Caco-2 (cell line): Measurements from ENCODE around the gene ARMC2. TPM values are rescaled to one million over a fixed set of nuclear protein-coding genes. Genes with fewer than 3 reads are reported as not detected.

ENCODE experiments used
- BruUV-seq: library from RNA; stranded (reverse); fragments of 400-500 nt; replicated peaks from 2 replicates; lab custom pipeline; 2021; lab: Mats Ljungman, UMichigan
- CTCF ChIA-PET: fragments of 300-600 bp; sonication (Branson Sonifier 250); formaldehyde crosslinking; loops from one replicate; lab custom pipeline; 2022; ENCODE audit warnings: antibody characterized with exemption; lab: Charles Lee
- POLR2A ChIA-PET: fragments of 300-600 bp; sonication (Branson Sonifier 250); formaldehyde crosslinking; loops from one replicate; lab custom pipeline; 2022; ENCODE audit warnings: antibody characterized with exemption; lab: Charles Lee
- DNase-seq, 2 experiments: peaks; one replicate each; pipeline versions ENCODE4 v3.0.0 to v3.0.0-alpha.2; 2020 to 2022
- H3K27me3 ChIP-seq: replicated peaks from 2 replicates; pipeline ENCODE4 v1.6.0; 2011; ENCODE audit warnings: low read length; ENCODE audit not compliant: control insufficient read depth, insufficient read depth
- H3K36me3 ChIP-seq: 2 replicates; pipeline ENCODE4 v1.5.1; 2011; ENCODE audit warnings: low read length; ENCODE audit not compliant: control insufficient read depth, insufficient read depth
- H3K4me1 ChIP-seq: fragments of 250-450 bp; sonication (Bioruptor Pico); 2 replicates; pipeline ENCODE4 v1.5.1; 2020; ENCODE audit warnings: mild to moderate bottlenecking
- H3K4me3 ChIP-seq: 2 replicates; pipeline ENCODE4 v1.5.1; 2011; ENCODE audit warnings: low read depth, mild to moderate bottlenecking, control low read depth, low read length
- H3K9me3 ChIP-seq: fragments of 250-450 bp; sonication (Bioruptor Pico); 2 replicates; pipeline ENCODE4 v1.5.1; 2020; ENCODE audit warnings: mild to moderate bottlenecking, moderate library complexity
- H3K27ac Mint-ChIP-seq: one replicate; pipeline ENCODE4 v1.8.0; 2022; ENCODE audit warnings: mixed read lengths; ENCODE audit not compliant: unreplicated experiment
- H3K27me3 Mint-ChIP-seq: one replicate; pipeline ENCODE4 v1.8.0; 2022; ENCODE audit warnings: mixed read lengths; ENCODE audit not compliant: insufficient read depth, unreplicated experiment
- H3K36me3 Mint-ChIP-seq: one replicate; pipeline ENCODE4 v1.8.0; 2022; ENCODE audit warnings: mild to moderate bottlenecking, mixed read lengths; ENCODE audit not compliant: insufficient read depth, unreplicated experiment
- H3K4me1 Mint-ChIP-seq: one replicate; pipeline ENCODE4 v1.8.0; 2022; ENCODE audit warnings: low read depth, mixed read lengths; ENCODE audit not compliant: unreplicated experiment
- H3K4me3 Mint-ChIP-seq: one replicate; pipeline ENCODE4 v1.8.0; 2022; ENCODE audit warnings: mild to moderate bottlenecking, moderate library complexity, mixed read lengths; ENCODE audit not compliant: unreplicated experiment
- H3K9me3 Mint-ChIP-seq: one replicate; pipeline ENCODE4 v1.8.0; 2022; ENCODE audit warnings: mixed read lengths; ENCODE audit not compliant: unreplicated experiment
- CTCF ChIP-seq, 2 experiments: fragments of 200-600 bp in 1 of 2; IDR thresholded peaks; 1 replicate in 1 of 2; 2 replicates in 1 of 2; pipeline versions ENCODE4 v1.5.1 to v1.8.0; 2011 to 2022; ENCODE audit warnings: antibody characterized with exemption in 1 of 2, control low read depth in 1 of 2, inconsistent platforms in 1 of 2, low read depth in 1 of 2, low read length in 1 of 2, mild to moderate bottlenecking in 1 of 2, moderate library complexity in 1 of 2; ENCODE audit not compliant: insufficient read depth in 1 of 2, severe bottlenecking in 1 of 2, unreplicated experiment in 1 of 2
- intact Hi-C: fragments of 100-400 bp; cut with micrococcal nuclease; formaldehyde crosslinking; loops from one replicate; pipeline ENCODE4 v1.10.0; 2022; ENCODE audit not compliant: unreplicated experiment
- total RNA-seq: library from RNA; stranded (reverse); gene quantifications from 2 replicates; pipeline ENCODE4 v1.2.3, GENCODE V29; 2022

The ARMC2 gene
- total RNA-seq, 1 experiment from 2014 or later, result 7.8 TPM

GRCh38 chr6:108799791-108800190 is 48.4 kb upstream of the ARMC2 start:
- Mint-ChIP-seq H3K4me3 (no peak overlapping the region), H3K4me1 (peaks cover 20% of the 10 kb centered on the region), H3K9me3 (no peaks in the 10 kb centered on the region), H3K36me3 (no peaks in the 10 kb centered on the region), H3K27ac (no peak overlapping the region), H3K27me3 (no peaks in the 10 kb centered on the region)
- no TSS peak for BruUV-seq
- Histone ChIP-seq H3K36me3 (no peaks in the 10 kb centered on the region), H3K4me1 (peaks cover 32% of the 10 kb centered on the region), H3K27me3 (no peaks in the 10 kb centered on the region), H3K9me3 (no peaks in the 10 kb centered on the region), H3K4me3 (no peak overlapping the region)
- DNase-seq, result no peak
- ChIA-PET CTCF (interaction anchor here (0.9 kb wide), 1 partner anchor 38 kb away, joined by 3 read pairs; no protein-coding TSS in a partner anchor), POLR2A (no interaction called here)
- TF ChIP-seq CTCF (IDR thresholded peaks at IDR 0.05; ENCODE audit: insufficient read depth in 1 of 2, low read depth in 1 of 2, low read length in 1 of 2, severe bottlenecking in 1 of 2, unreplicated experiment in 1 of 2), result no peak
- intact Hi-C loops, result loop anchor here (5.0 kb wide), 1 partner anchor 38 kb away; no protein-coding TSS in a partner anchor

- intact Hi-C loops, result no loop called here
- ChIA-PET POLR2A (no interaction called here), CTCF (interaction anchor here (0.9 kb wide), 1 partner anchor 38 kb away, joined by 3 read pairs; no protein-coding TSS in a partner anchor)
- H3K9me3 ChIP-seq, result no peaks in the 10 kb centered on the region
- no peaks in the 10 kb centered on the region for H3K36me3 Mint-ChIP-seq
- DNase-seq, result no peak
- no peaks in the 10 kb centered on the region for H3K9me3 Mint-ChIP-seq
- H3K4me1 Mint-ChIP-seq, result peaks cover 14% of the 10 kb centered on the region
- H3K27ac Mint-ChIP-seq, result no peak overlapping the region
- H3K27me3 ChIP-seq, result no peaks in the 10 kb centered on the region
- H3K27me3 Mint-ChIP-seq, result no peaks in the 10 kb centered on the region
- H3K36me3 ChIP-seq, result no peaks in the 10 kb centered on the region
- no peak overlapping the region for H3K4me3 Mint-ChIP-seq
- no peak for TF ChIP-seq CTCF (IDR thresholded peaks at IDR 0.05; ENCODE audit: insufficient read depth in 1 of 2, low read depth in 1 of 2, low read length in 1 of 2, severe bottlenecking in 1 of 2, unreplicated experiment in 1 of 2)
- H3K4me1 ChIP-seq, result peaks cover 25% of the 10 kb centered on the region
- BruUV-seq, result no TSS peak
- no peak overlapping the region for H3K4me3 ChIP-seq
These were observed 47.8 kb upstream of the ARMC2 start for GRCh38 chr6:108800427-108800864.

GRCh38 chr6:108801366-108801765 is 46.9 kb upstream of the ARMC2 start:
- H3K4me3 Mint-ChIP-seq, result no peak overlapping the region

More at GRCh38 chr6:108801366-108801765, 46.9 kb upstream of the ARMC2 start:
- intact Hi-C loops, result no loop called here
- H3K36me3 Mint-ChIP-seq, result no peaks in the 10 kb centered on the region
- H3K4me3 ChIP-seq, result no peak overlapping the region
- H3K27me3 ChIP-seq, result no peaks in the 10 kb centered on the region
- H3K27ac Mint-ChIP-seq, result no peak overlapping the region
- CTCF ChIA-PET, result no interaction called here
- no TSS peak for BruUV-seq
- H3K4me1 Mint-ChIP-seq, result peaks cover 14% of the 10 kb centered on the region
- H3K27me3 Mint-ChIP-seq, result no peaks in the 10 kb centered on the region
- no peaks in the 10 kb centered on the region for H3K9me3 ChIP-seq
- H3K4me1 ChIP-seq, result peaks cover 19% of the 10 kb centered on the region
- DNase-seq, result no peak
- H3K9me3 Mint-ChIP-seq, result no peaks in the 10 kb centered on the region
- TF ChIP-seq CTCF (IDR thresholded peaks at IDR 0.05; ENCODE audit: insufficient read depth in 1 of 2, low read depth in 1 of 2, low read length in 1 of 2, severe bottlenecking in 1 of 2, unreplicated experiment in 1 of 2), result no peak
- no peaks in the 10 kb centered on the region for H3K36me3 ChIP-seq
- POLR2A ChIA-PET, result no interaction called here
